Neural crest cell (in vitro differentiated cells): ENCODE data around the gene JAM3. TPM values are rescaled to one million over a fixed set of nuclear protein-coding genes. Genes with fewer than 3 reads are reported as not detected.

Source experiments
- DNase-seq: peaks from one replicate; pipeline ENCODE4 v3.0.0; 2021; ENCODE audit warnings: low read depth, mixed read lengths, low spot score
- H3K27ac Mint-ChIP-seq: one replicate; pipeline ENCODE4 v1.8.0; 2021; ENCODE audit warnings: mild to moderate bottlenecking, mixed read lengths; ENCODE audit not compliant: unreplicated experiment
- H3K27me3 Mint-ChIP-seq: 2 replicates; pipeline ENCODE4 v1.8.0; 2021; ENCODE audit warnings: low read depth, mild to moderate bottlenecking, mixed read lengths
- H3K36me3 Mint-ChIP-seq: 2 replicates; pipeline ENCODE4 v1.8.0; 2021; ENCODE audit warnings: low read depth, mild to moderate bottlenecking, mixed read lengths
- H3K4me1 Mint-ChIP-seq: 2 replicates; pipeline ENCODE4 v1.8.0; 2021; ENCODE audit warnings: mixed read lengths
- H3K4me3 Mint-ChIP-seq: one replicate; pipeline ENCODE4 v1.8.0; 2021; ENCODE audit warnings: mild to moderate bottlenecking, mixed read lengths
- H3K9me3 Mint-ChIP-seq: 2 replicates; pipeline ENCODE4 v1.8.0; 2021; ENCODE audit warnings: mixed read lengths
- total RNA-seq: library from RNA; stranded (reverse); gene quantifications from 2 replicates; pipeline ENCODE4 v1.2.1, GENCODE V29; 2021
- TF ChIP-seq, protein P1 (sequence below): fragments of 200-600 bp; sonication (generic); conservative IDR thresholded peaks from 2 replicates; pipeline ENCODE4 v1.5.0; 2021; ENCODE audit warnings: antibody characterized with exemption, mild to moderate bottlenecking

The JAM3 gene
- total RNA-seq, 1 donor from 2014 or later: 98.6 TPM

DNA sequence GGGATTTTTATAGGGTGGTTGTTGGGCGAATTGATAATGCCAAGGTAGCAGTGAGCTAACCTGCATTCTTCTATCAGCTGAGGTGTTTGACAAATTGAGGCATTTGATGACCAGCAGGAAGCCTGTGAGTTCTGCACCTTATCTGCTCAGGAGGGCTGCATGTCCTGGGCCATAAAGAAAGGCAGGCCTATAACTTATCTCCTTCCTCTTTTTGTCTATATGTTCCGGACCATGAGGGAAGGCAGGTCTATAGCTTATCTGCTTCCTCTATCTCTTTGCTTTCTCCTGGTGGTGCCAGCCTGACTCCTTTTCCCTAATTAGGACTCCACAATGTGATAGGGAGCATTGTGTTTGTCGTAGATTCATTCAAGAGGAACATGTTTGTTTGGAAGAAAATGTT, 8.6 kb upstream of the JAM3 start:
- no peak overlapping the region for H3K4me3 Mint-ChIP-seq
- H3K9me3 Mint-ChIP-seq: no peaks in the 10 kb centered on the region
- H3K36me3 Mint-ChIP-seq: no peaks in the 10 kb centered on the region
- TF ChIP-seq, protein P1, sequence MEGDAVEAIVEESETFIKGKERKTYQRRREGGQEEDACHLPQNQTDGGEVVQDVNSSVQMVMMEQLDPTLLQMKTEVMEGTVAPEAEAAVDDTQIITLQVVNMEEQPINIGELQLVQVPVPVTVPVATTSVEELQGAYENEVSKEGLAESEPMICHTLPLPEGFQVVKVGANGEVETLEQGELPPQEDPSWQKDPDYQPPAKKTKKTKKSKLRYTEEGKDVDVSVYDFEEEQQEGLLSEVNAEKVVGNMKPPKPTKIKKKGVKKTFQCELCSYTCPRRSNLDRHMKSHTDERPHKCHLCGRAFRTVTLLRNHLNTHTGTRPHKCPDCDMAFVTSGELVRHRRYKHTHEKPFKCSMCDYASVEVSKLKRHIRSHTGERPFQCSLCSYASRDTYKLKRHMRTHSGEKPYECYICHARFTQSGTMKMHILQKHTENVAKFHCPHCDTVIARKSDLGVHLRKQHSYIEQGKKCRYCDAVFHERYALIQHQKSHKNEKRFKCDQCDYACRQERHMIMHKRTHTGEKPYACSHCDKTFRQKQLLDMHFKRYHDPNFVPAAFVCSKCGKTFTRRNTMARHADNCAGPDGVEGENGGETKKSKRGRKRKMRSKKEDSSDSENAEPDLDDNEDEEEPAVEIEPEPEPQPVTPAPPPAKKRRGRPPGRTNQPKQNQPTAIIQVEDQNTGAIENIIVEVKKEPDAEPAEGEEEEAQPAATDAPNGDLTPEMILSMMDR: no peak
- DNase-seq: no peak
- H3K27me3 Mint-ChIP-seq: peaks cover 11% of the 10 kb centered on the region
- H3K27ac Mint-ChIP-seq: no peak overlapping the region
- no peaks in the 10 kb centered on the region for H3K4me1 Mint-ChIP-seq

DNA sequence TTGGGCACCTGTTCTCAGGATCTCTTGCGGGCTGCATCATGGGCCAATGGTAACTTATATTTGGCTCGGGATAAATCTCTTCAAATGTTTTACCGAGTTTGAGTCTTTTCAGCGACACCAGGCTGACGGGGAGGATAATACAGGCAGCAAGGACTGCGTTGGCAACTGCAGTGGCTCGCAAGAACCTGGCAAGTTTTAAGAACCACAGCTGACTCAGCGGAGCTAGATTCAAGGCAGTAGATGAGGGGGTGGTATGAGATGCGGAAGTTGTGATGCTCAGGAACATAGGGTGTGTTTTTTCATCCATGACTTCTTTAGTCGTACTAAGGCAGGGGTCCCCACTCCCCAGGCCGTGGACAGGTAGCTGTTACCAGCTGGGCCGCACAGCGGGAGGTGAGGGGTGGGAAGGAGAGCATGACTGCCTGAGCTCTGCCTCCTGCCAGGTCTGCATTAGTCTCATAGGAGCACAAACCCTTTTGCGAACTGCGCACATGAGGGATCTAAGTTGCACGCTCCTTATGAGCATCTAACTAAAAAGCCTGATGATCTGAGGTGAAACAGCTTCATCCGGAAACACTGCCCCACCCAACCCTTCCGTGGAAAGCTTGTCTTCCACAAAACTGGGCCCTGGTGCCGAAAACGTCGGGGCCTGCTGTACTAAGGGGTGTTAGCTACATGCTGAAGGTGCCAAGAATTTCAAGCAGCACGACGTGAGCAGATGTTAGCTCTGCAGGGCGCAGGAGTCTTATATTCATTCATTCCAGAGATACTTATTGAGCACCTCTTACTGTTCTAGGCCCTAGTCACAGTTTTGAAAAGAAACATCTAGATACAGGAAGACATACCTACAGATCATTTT, 6.4 kb upstream of the JAM3 start:
- no peak for DNase-seq
- H3K36me3 Mint-ChIP-seq: no peaks in the 10 kb centered on the region
- H3K27ac Mint-ChIP-seq: no peak overlapping the region
- peaks cover 29% of the 10 kb centered on the region for H3K27me3 Mint-ChIP-seq
- H3K9me3 Mint-ChIP-seq: no peaks in the 10 kb centered on the region
- peaks cover 6% of the 10 kb centered on the region for H3K4me1 Mint-ChIP-seq
- TF ChIP-seq, protein P1: no peak
- H3K4me3 Mint-ChIP-seq: no peak overlapping the region

DNA sequence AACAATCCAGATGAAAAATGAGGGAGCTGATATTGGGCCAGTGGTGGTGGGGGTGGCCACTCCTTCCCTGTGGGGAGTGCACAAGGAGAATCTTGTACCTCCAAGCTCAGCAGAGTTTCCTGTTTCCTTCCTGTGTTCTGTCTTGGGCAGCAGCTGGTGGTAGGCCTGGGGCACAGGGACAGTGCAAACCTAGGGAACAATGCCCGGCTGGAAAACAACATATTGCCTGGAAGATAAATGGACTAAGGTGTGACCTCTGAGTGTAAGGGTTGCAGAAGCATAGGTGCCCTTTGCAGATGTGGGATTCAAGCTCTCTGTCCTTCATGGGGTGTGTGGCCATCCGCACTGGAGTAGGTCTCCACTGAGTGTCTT, 5.8 kb upstream of the JAM3 start:
- Mint-ChIP-seq H3K4me3 (no peak overlapping the region), H3K9me3 (no peaks in the 10 kb centered on the region), H3K27me3 (peaks cover 32% of the 10 kb centered on the region), H3K36me3 (no peaks in the 10 kb centered on the region), H3K27ac (no peak overlapping the region), H3K4me1 (peaks cover 8% of the 10 kb centered on the region)
- TF ChIP-seq, protein P1: no peak
- DNase-seq: no peak

DNA sequence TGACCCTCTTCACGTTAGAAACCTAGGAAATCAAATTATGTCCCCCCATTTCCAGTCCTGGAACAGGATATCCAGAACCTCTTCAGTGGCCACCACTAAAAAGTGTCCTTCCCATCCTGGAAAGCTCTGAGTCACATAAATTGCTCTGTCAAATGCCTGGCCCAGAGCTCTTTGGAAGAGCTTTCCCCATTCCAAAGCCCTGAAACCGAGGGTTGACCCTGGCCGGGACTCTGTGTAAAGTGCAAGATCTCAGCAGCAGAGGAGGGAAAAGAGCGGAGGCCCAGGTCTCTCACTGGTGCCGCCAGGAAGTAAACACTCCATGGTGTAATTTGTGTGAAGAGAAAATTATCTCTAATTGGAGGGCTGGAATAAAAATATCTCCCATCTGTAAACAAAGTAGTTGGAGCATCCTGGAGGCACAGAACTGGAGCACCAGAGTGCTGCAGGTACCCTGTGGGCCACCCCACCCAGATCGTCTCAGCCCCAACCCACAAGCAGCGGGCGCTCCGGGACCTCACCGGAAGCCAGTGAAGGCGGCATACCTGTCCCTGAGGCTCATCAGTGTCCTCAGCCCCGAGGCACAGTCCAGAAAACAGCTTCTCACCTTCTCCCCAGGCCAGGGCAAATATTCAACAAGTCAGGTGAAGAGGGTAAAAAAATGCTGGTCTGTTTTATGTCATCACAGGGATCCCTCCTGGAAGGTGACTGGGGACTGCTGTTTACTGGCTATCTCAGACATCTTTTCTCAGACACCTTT, 4.7 kb upstream of the JAM3 start:
- H3K36me3 Mint-ChIP-seq: no peaks in the 10 kb centered on the region
- H3K27me3 Mint-ChIP-seq: peaks cover 34% of the 10 kb centered on the region
- peaks cover 15% of the 10 kb centered on the region for H3K4me1 Mint-ChIP-seq
- H3K27ac Mint-ChIP-seq: no peak overlapping the region
- no peaks in the 10 kb centered on the region for H3K9me3 Mint-ChIP-seq
- TF ChIP-seq, protein P1: no peak
- H3K4me3 Mint-ChIP-seq: no peak overlapping the region
- DNase-seq: no peak

DNA sequence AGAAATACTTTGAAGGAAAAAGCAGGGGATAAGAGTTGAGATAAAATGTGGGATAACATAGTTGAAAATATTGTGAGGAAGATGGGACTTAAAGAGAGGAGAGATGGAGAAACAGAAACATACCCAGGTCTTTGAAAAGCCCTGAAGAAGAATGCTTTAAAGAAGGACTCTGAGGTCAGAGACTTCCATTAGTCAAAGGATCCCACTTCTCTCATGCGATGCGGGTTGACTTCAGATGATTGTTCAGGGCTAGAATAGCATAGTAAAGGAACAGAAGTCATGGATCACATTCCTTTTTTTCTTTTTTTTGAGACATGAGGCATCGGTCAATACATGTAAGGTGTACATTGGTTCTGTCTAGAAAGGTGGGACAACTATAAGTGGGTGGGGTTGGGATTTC, 3.5 kb upstream of the JAM3 start:
- Mint-ChIP-seq H3K27ac (no peak overlapping the region), H3K36me3 (no peaks in the 10 kb centered on the region), H3K9me3 (no peaks in the 10 kb centered on the region), H3K4me3 (peak overlapping the region; percentile 13), H3K4me1 (peaks cover 24% of the 10 kb centered on the region), H3K27me3 (peaks cover 34% of the 10 kb centered on the region)
- TF ChIP-seq, protein P1: no peak
- no peak for DNase-seq
